Ovary (tissue), 9 donors: ENCODE measurements around the gene MAPK1. TPM values are rescaled to one million over a fixed set of nuclear protein-coding genes. Genes with fewer than 3 reads are reported as not detected.

Experiments
- DNase-seq, 5 donors: peaks; one replicate each; pipeline ENCODE4 v3.0.0-alpha.2; 2019 to 2020
- H3K27ac ChIP-seq, 2 donors: fragments of 200-600 bp; one replicate each; pipeline versions ENCODE4 v1.5.1 to v1.8.0; 2019 to 2022
- H3K27me3 ChIP-seq: fragments of 200-600 bp; one replicate; pipeline ENCODE4 v1.8.0; 2022
- H3K36me3 ChIP-seq: fragments of 200-600 bp; sonication (generic); one replicate; pipeline ENCODE4 v1.5.1; 2019
- H3K4me1 ChIP-seq: one replicate; pipeline ENCODE4 v1.8.1; 2013; ENCODE audit warnings: mild to moderate bottlenecking, moderate library complexity; ENCODE audit not compliant: insufficient read depth
- H3K4me3 ChIP-seq: fragments of 200-600 bp; sonication (generic); one replicate; pipeline ENCODE4 v1.5.1; 2017
- H3K9me3 ChIP-seq, 2 donors: fragments of 200-600 bp in 1 of 2; sonication (generic) in 1 of 2; one replicate each; pipeline versions ENCODE4 v1.5.1 to v1.8.1; 2013 to 2019; ENCODE audit warnings: mild to moderate bottlenecking in 1 of 2, moderate library complexity in 1 of 2
- CTCF ChIP-seq, 3 donors: fragments of 450-650 bp in 2 of 3; fragments of 200-600 bp in 1 of 3; IDR thresholded peaks; one replicate each; pipeline versions ENCODE4 v1.5.1 to v1.8.0; 2016 to 2022; ENCODE audit warnings: antibody characterized with exemption in 3 of 3, mild to moderate bottlenecking in 1 of 3
- EP300 ChIP-seq: sonication (generic); formaldehyde crosslinking; IDR thresholded peaks from one replicate; pipeline ENCODE4 v1.6.1; 2017; ENCODE audit warnings: antibody characterized with exemption
- POLR2A ChIP-seq: fragments of 450-650 bp; IDR thresholded peaks from one replicate; pipeline ENCODE4 v1.6.1; 2017; ENCODE audit warnings: antibody characterized with exemption, mild to moderate bottlenecking, moderate library complexity
- WGBS, 3 donors: extraction: QIAGEN DNeasy Blood & Tissue Kit in 1 of 3; methylation state at CpG; one replicate each; pipeline versions ENCODE4 v1.1.5 to v1.1.7; 2013 to 2017; 5-methylcytosine and 5-hydroxymethylcytosine counted together
- intact Hi-C, 4 donors: fragments of 100-400 bp; cut with DNase I; formaldehyde crosslinking; loops; one replicate each; pipeline versions ENCODE4 v1.11.0 to v1.15.1; 2022 to 2023
- polyA plus RNA-seq, 2 donors: library from polyadenylated mRNA; stranded (reverse); fragments of 200-250 nt in 1 of 2; fragments of 350-450 nt in 1 of 2; fragmentation: Illumina TruSeq in 1 of 2; extraction: RNeasy Lipid Tissue Mini Kit (QIAGEN cat#74804) in 1 of 2; gene quantifications; one replicate each; pipeline ENCODE4 v1.2.3, GENCODE V29; 2013 to 2014
- total RNA-seq, 7 donors: library from RNA; depleted of rRNA in 2 of 7; stranded (reverse); fragments of >200 nt in 2 of 7; fragmentation: NEBNext Ultra II Directional in 3 of 7; extraction: Animal tissue kit (Norgen Biotek cat#: 25700) in 3 of 7; gene quantifications; one replicate each; pipeline versions ENCODE4 v1.1.0 to v1.2.4, GENCODE V29; 2016 to 2023
- donor health status: DM: no; HTN: no; CAD: no; lungs with moderate emphysema.
- donor health status: DM: no; HTN: no; CAD: no.
- donor health status: Bipolar disorder and iron deficiency.
- donor health status: DM: yes; HTN: yes; CAD: no.
- donor health status: DM: no; HTN: no; CAD: no.
- donor health status: DM: yes; HTN: yes; CAD: no.

MAPK1 gene
- total and polyA plus RNA-seq, 9 donors, result 12.3 to 125 (median 98.1) TPM

DNA sequence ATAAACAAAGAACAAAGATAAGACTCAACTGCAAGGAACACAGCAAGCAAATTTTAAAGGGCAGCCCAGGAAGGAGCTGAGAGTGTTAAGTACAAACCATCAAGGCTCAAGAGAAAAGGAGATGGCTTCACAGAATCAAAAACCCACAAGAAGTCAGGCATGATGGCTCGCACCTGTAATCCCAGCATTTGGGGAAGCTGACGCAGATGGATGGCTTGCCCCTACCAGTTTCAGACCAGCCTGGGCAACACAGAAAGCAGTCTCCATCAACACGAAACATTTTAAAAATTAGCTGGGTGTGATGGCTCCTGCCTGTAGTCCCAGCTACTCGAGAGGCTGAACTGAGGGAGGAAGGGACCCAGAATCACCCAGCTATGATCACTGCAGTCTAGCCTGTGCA is 32.6 kb downstream of the MAPK1 start:
- intact Hi-C loops, result no loop called here
- Histone ChIP-seq H3K27ac (no peak overlapping the region), H3K36me3 (no peaks in the 10 kb centered on the region), H3K4me3 (no peak overlapping the region), H3K27me3 (no peaks in the 10 kb centered on the region), H3K9me3 (no peaks in the 10 kb centered on the region), H3K4me1 (peaks cover 11% of the 10 kb centered on the region)
- DNase-seq, result no peak
- 69 to 84% (median 77%) methylated on average over 4 of the region's 4 CpGs for WGBS, 3 donors
- TF ChIP-seq POLR2A (no peak), EP300 (no peak), CTCF (IDR thresholded peaks at IDR 0.05) (no peak)

DNA sequence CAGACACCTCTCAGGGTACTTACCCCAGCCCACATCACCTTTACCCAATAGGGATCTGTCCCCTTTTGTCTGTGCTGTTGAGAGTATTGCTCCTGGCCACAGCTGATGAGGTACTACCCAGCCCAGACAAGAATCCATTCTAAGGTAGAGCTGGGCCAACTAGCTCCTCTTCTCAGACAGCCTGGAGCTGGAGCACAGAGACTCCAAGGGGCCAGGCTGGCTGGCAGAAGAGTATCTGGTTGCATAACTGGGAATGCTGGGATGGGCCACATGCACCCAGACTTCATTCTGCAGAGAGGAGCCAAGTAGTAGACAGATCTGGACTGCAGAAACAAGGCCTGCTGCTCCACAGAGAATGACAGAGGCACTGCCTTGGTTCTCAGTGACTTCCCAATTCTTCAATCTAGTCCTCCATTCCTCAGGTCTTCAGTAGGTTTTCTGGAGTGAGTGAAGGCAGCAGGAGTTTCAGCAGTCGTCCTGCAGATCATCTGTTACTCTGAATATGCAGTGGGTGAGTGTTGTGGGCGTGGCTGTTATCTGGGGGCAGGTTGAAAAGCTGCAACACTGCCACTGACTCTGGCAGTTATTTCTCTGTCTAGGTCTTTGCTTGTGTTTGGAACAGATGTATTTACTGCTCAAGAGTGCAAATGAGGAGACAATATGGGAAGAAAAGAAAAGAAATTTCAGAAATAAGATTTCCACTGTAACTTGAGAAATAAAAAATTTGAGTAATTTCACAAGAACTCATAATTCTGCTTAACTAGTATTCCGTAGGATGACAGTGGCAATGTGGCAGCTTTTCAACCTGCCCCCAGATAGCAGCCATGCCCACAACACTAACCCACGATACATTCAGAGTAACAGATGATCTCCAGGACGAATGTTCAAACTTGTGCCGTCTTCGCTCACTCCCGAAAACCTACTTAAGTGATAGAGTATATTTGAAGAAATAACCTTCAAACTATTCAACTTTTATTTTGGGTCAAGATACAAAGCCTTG is 34.9 kb downstream of the MAPK1 start:
- no peak overlapping the region for H3K4me3 ChIP-seq
- H3K27me3 ChIP-seq, result no peaks in the 10 kb centered on the region
- TF ChIP-seq EP300, result no peak
- TF ChIP-seq POLR2A, result no peak
- TF ChIP-seq CTCF (IDR thresholded peaks at IDR 0.05), result no peak
- WGBS, 3 donors, result 77 to 82% (median 82%) methylated on average over 8 of the region's 8 CpGs
- H3K36me3 ChIP-seq, result no peaks in the 10 kb centered on the region
- DNase-seq, result no peak
- intact Hi-C loops, result no loop called here
- no peaks in the 10 kb centered on the region for H3K9me3 ChIP-seq
- H3K4me1 ChIP-seq, result peaks cover 12% of the 10 kb centered on the region
- H3K27ac ChIP-seq, result no peak overlapping the region

DNA sequence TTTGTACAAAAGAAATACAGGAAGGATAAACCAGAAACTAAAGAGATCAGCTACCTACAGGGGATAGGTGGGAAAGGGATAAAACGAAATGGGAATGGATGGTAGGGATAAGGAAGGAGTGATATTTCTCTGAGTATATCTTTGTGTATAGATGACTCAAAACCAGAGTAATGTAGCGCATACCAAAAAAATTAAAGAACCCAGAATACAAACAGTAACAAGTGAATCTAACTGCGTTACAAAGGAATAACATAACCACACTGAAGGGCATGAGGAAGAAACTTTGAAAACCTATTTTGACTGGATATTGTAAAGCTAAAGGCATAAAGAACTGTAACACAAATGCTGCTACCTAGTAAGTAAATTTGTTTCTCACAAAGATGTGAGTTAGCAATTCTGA is 37.9 kb downstream of the MAPK1 start:
- Histone ChIP-seq H3K4me1 (peaks cover 3% of the 10 kb centered on the region), H3K36me3 (no peaks in the 10 kb centered on the region), H3K27me3 (no peaks in the 10 kb centered on the region), H3K9me3 (no peaks in the 10 kb centered on the region), H3K4me3 (no peak overlapping the region), H3K27ac (no peak overlapping the region)
- WGBS, 3 donors, result 77 to 83% (median 80%) methylated on average over 3 of the region's 3 CpGs
- TF ChIP-seq EP300, result no peak
- no peak for TF ChIP-seq POLR2A
- TF ChIP-seq CTCF (IDR thresholded peaks at IDR 0.05), result no peak
- no peak for DNase-seq
- intact Hi-C loops, result no loop called here

DNA sequence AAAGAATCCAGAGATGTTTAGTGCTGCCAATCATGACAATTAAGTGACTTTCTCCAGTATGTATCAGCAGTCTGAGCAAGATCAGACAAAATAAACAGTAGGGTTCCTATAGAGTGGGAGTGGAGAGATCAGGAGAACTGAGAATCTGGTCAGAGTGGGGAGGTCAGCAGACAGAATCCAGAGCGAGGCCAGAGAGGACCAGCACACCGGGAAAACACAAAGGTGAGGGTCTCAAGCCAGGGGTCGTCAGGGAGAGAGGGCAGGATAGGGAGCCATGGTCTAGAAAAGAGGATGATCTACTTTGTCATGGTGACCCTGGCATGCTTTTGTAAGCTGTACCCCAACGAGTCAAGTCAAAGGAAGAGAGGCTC is 39.2 kb downstream of the MAPK1 start:
- no peak overlapping the region for H3K27ac ChIP-seq
- H3K9me3 ChIP-seq, result no peaks in the 10 kb centered on the region
- H3K4me1 ChIP-seq, result peaks cover 5% of the 10 kb centered on the region

More for the DNA sequence above, 39.2 kb downstream of the MAPK1 start:
- 66 to 75% (median 72%) methylated on average over 4 of the region's 4 CpGs for WGBS, 3 donors
- TF ChIP-seq POLR2A (no peak), EP300 (no peak), CTCF (IDR thresholded peaks at IDR 0.05) (no peak)
- no peaks in the 10 kb centered on the region for H3K36me3 ChIP-seq
- intact Hi-C loops, result no loop called here
- H3K4me3 ChIP-seq, result no peak overlapping the region
- no peaks in the 10 kb centered on the region for H3K27me3 ChIP-seq
- DNase-seq, result no peak
